ENCODE results near the gene RSPH3. TPM values are rescaled to one million over a fixed set of nuclear protein-coding genes. Genes with fewer than 3 reads are reported as not detected.
"Not testable (repeated sequence)": the region's sequence is repeated elsewhere in the genome, so short reads cannot be mapped to it uniquely, and the experiment has no call there.

The RSPH3 gene
- polyA plus RNA-seq, 1 donor (not counting 4 experiments of a cell fraction or from before 2014, with no cell fraction given) = 4.4 TPM

DNA sequence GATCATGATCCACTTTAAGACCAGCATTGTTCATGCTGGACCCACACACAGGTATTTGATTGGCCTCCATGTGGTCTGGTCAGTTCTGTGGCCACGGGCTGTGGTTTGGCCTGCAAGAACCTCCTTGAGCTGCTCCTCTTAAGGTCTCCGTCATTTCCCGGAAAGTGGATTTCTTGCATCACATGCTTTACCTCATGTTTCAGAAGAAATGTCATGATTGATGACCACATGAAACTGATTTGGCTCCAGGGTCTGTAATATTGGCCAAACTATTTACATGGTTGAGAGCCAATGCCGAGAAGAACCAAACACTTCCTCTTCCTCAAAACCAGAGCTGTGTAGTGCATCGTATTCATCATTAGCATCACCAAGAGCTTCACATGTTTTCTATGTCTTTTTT is 13.2 kb upstream of the RSPH3 start:
- H3K9me1 ChIP-seq (ENCODE audit: control insufficient read depth, extremely low read depth, insufficient read depth, low read length) = no peaks in the 10 kb centered on the region
- no peaks in the 10 kb centered on the region for H3K79me2 ChIP-seq (ENCODE audit: control insufficient read depth, insufficient read depth, low read length)
- no peak overlapping the region for H2AFZ ChIP-seq (ENCODE audit: control insufficient read depth, low read length)
- no peak overlapping the region for H3K9ac ChIP-seq (ENCODE audit: control insufficient read depth, extremely low read depth, insufficient read depth, low read length)
- dilution Hi-C loops (cut with MboI; ENCODE audit: extremely low pct_ligation_motif_present, low sequenced_read_pairs) = no loop called here
- no peaks in the 10 kb centered on the region for H3K36me3 ChIP-seq (ENCODE audit: control insufficient read depth in 2 of 2, extremely low read depth in 1 of 2, insufficient read depth in 2 of 2, low read length in 2 of 2)
- FAIRE-seq (no peak), DNase-seq (ENCODE audit: low read depth, low spot score) (no peak)
- peaks cover 6% of the 10 kb centered on the region for H3K4me1 ChIP-seq (ENCODE audit: control insufficient read depth, extremely low read depth, insufficient read depth, low read length)
- H3K27ac ChIP-seq (ENCODE audit: control insufficient read depth, insufficient read depth, low read length) = no peak overlapping the region
- no peaks in the 10 kb centered on the region for H3K27me3 ChIP-seq (ENCODE audit: control insufficient read depth, extremely low read depth, insufficient read depth, low read length)
- no peak overlapping the region for H3K4me2 ChIP-seq (ENCODE audit: control insufficient read depth, extremely low read depth, insufficient read depth, low read depth, low read length)
- TF ChIP-seq, protein P1, sequence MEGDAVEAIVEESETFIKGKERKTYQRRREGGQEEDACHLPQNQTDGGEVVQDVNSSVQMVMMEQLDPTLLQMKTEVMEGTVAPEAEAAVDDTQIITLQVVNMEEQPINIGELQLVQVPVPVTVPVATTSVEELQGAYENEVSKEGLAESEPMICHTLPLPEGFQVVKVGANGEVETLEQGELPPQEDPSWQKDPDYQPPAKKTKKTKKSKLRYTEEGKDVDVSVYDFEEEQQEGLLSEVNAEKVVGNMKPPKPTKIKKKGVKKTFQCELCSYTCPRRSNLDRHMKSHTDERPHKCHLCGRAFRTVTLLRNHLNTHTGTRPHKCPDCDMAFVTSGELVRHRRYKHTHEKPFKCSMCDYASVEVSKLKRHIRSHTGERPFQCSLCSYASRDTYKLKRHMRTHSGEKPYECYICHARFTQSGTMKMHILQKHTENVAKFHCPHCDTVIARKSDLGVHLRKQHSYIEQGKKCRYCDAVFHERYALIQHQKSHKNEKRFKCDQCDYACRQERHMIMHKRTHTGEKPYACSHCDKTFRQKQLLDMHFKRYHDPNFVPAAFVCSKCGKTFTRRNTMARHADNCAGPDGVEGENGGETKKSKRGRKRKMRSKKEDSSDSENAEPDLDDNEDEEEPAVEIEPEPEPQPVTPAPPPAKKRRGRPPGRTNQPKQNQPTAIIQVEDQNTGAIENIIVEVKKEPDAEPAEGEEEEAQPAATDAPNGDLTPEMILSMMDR (optimal IDR thresholded peaks at IDR 0.05 in 1 of 3, IDR thresholded peaks at IDR 0.05 in 1 of 3, conservative IDR thresholded peaks at IDR 0.05 in 1 of 3; ENCODE audit: extremely low read depth in 1 of 3, insufficient read depth in 2 of 3, low read length in 3 of 3) = no peak
- TF ChIP-seq EZH2 (IDR thresholded peaks at IDR 0.05; ENCODE audit: low read length) = no peak
- no peak overlapping the region for H3K4me3 ChIP-seq (ENCODE audit: control insufficient read depth in 2 of 3, extremely low read depth in 1 of 3, insufficient read depth in 2 of 3, low read depth in 1 of 3, low read length in 3 of 3)
- H4K20me1 ChIP-seq (ENCODE audit: control insufficient read depth, extremely low read depth, insufficient read depth, low read length) = no peaks in the 10 kb centered on the region
- no peaks in the 10 kb centered on the region for H3K9me3 ChIP-seq (ENCODE audit: control insufficient read depth, low read depth, low read length)

DNA sequence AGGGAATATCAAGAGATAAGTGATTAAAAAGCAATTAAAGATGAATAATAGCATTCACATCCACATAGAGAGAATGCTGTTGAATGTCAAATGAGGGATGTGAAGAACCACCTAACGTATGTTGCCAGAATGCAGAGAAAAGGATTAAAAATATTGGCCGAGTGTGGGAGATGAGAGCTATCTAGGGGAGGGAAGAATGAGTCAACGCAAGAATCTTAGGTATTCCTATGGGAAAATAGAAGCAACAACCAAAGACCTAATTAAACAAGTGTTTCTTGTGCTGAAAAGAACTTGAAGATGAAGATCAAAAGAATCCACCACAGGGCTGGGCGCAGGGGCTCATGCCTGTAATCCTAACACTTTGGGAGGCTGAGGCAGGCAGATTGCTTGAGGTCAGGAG is 12.2 kb upstream of the RSPH3 start:
- Histone ChIP-seq H3K9ac (ENCODE audit: control insufficient read depth, extremely low read depth, insufficient read depth, low read length) (no peak overlapping the region), H3K4me3 (ENCODE audit: control insufficient read depth in 2 of 3, extremely low read depth in 1 of 3, insufficient read depth in 2 of 3, low read depth in 1 of 3, low read length in 3 of 3) (no peak overlapping the region), H3K9me1 (ENCODE audit: control insufficient read depth, extremely low read depth, insufficient read depth, low read length) (no peaks in the 10 kb centered on the region), H3K79me2 (ENCODE audit: control insufficient read depth, insufficient read depth, low read length) (no peaks in the 10 kb centered on the region), H4K20me1 (ENCODE audit: control insufficient read depth, extremely low read depth, insufficient read depth, low read length) (no peaks in the 10 kb centered on the region), H3K27me3 (ENCODE audit: control insufficient read depth, extremely low read depth, insufficient read depth, low read length) (no peaks in the 10 kb centered on the region), H2AFZ (ENCODE audit: control insufficient read depth, low read length) (no peak overlapping the region), H3K9me3 (ENCODE audit: control insufficient read depth, low read depth, low read length) (no peaks in the 10 kb centered on the region), H3K4me1 (ENCODE audit: control insufficient read depth, extremely low read depth, insufficient read depth, low read length) (peaks cover 6% of the 10 kb centered on the region), H3K27ac (ENCODE audit: control insufficient read depth, insufficient read depth, low read length) (no peak overlapping the region), H3K36me3 (ENCODE audit: control insufficient read depth in 2 of 2, extremely low read depth in 1 of 2, insufficient read depth in 2 of 2, low read length in 2 of 2) (no peaks in the 10 kb centered on the region), H3K4me2 (ENCODE audit: control insufficient read depth, extremely low read depth, insufficient read depth, low read depth, low read length) (no peak overlapping the region)
- no peak for DNase-seq (ENCODE audit: low read depth, low spot score)
- dilution Hi-C loops (cut with MboI; ENCODE audit: extremely low pct_ligation_motif_present, low sequenced_read_pairs) = no loop called here
- no peak for FAIRE-seq
- TF ChIP-seq EZH2 (IDR thresholded peaks at IDR 0.05; ENCODE audit: low read length) = no peak
- TF ChIP-seq, protein P1 (optimal IDR thresholded peaks at IDR 0.05 in 1 of 3, IDR thresholded peaks at IDR 0.05 in 1 of 3, conservative IDR thresholded peaks at IDR 0.05 in 1 of 3; ENCODE audit: extremely low read depth in 1 of 3, insufficient read depth in 2 of 3, low read length in 3 of 3) = no peak

GRCh38 chr6:159010037-159010612 is 10.1 kb upstream of the RSPH3 start:
- H3K9me1 ChIP-seq (ENCODE audit: control insufficient read depth, extremely low read depth, insufficient read depth, low read length); H3K36me3 ChIP-seq (ENCODE audit: control insufficient read depth in 2 of 2, extremely low read depth in 1 of 2, insufficient read depth in 2 of 2, low read length in 2 of 2); H3K79me2 ChIP-seq (ENCODE audit: control insufficient read depth, insufficient read depth, low read length); H3K9ac ChIP-seq (ENCODE audit: control insufficient read depth, extremely low read depth, insufficient read depth, low read length); H3K4me3 ChIP-seq (ENCODE audit: control insufficient read depth in 2 of 3, extremely low read depth in 1 of 3, insufficient read depth in 2 of 3, low read depth in 1 of 3, low read length in 3 of 3); H3K4me1 ChIP-seq (ENCODE audit: control insufficient read depth, extremely low read depth, insufficient read depth, low read length); H4K20me1 ChIP-seq (ENCODE audit: control insufficient read depth, extremely low read depth, insufficient read depth, low read length); H3K27ac ChIP-seq (ENCODE audit: control insufficient read depth, insufficient read depth, low read length); FAIRE-seq; H3K9me3 ChIP-seq (ENCODE audit: control insufficient read depth, low read depth, low read length); dilution Hi-C loops (cut with MboI; ENCODE audit: extremely low pct_ligation_motif_present, low sequenced_read_pairs); H3K27me3 ChIP-seq (ENCODE audit: control insufficient read depth, extremely low read depth, insufficient read depth, low read length); DNase-seq (ENCODE audit: low read depth, low spot score): not testable (repeated sequence)
- peak overlapping the region; percentile 5 for H3K4me2 ChIP-seq (ENCODE audit: control insufficient read depth, extremely low read depth, insufficient read depth, low read depth, low read length)
- peak overlapping the region; percentile 33 for H2AFZ ChIP-seq (ENCODE audit: control insufficient read depth, low read length)

Measured in keratinocyte (primary cell).